Ascending aorta (tissue), 2 donors: ENCODE data around the gene PRSS2. TPM values are rescaled to one million over a fixed set of nuclear protein-coding genes. Genes with fewer than 3 reads are reported as not detected.

Experiments used
- DNase-seq, 2 donors: peaks; one replicate each; pipeline ENCODE4 v3.0.0-alpha.2; 2019; ENCODE audit warnings: low spot score in 2 of 2
- H3K27ac ChIP-seq, 2 donors: fragments of 200-600 bp; sonication (generic); one replicate each; pipeline ENCODE4 v1.5.1; 2016 to 2017; ENCODE audit warnings: mild to moderate bottlenecking in 1 of 2
- H3K27me3 ChIP-seq: fragments of 200-600 bp; sonication (generic); one replicate; pipeline ENCODE4 v1.5.1; 2017
- H3K36me3 ChIP-seq, 2 donors: fragments of 200-600 bp; sonication (generic); one replicate each; pipeline ENCODE4 v1.5.1; 2016
- H3K4me1 ChIP-seq, 2 donors: fragments of 200-600 bp; sonication (generic); one replicate each; pipeline ENCODE4 v1.5.1; 2016 to 2017; ENCODE audit warnings: mild to moderate bottlenecking in 1 of 2
- H3K4me3 ChIP-seq, 2 donors: fragments of 200-600 bp; sonication (generic); one replicate each; pipeline ENCODE4 v1.5.1; 2016 to 2017; ENCODE audit warnings: mild to moderate bottlenecking in 1 of 2
- H3K9me3 ChIP-seq, 2 donors: fragments of 200-600 bp; sonication (generic); one replicate each; pipeline ENCODE4 v1.5.1; 2016
- CTCF ChIP-seq, 3 experiments: fragments of 200-600 bp in 2 of 3; fragments of 450-650 bp in 1 of 3; sonication (generic) in 2 of 3; IDR thresholded peaks; one replicate each; pipeline ENCODE4 v1.5.1; 2016 to 2019; ENCODE audit warnings: antibody characterized with exemption in 3 of 3, mild to moderate bottlenecking in 1 of 3, moderate library complexity in 1 of 3
- intact Hi-C: fragments of 100-400 bp; cut with DNase I; formaldehyde crosslinking; loops from one replicate; pipeline ENCODE4 v1.15.1; 2023
- total RNA-seq: library from RNA; depleted of rRNA; stranded (reverse); fragments of >200 nt; gene quantifications from one replicate; pipeline ENCODE4 v1.1.0, GENCODE V29; 2016

Gene PRSS2
- total RNA-seq, 1 donor from 2014 or later, result not detected

GRCh38 chr7:142817506-142817905 lies 46.7 kb downstream of the PRSS2 start:
- Histone ChIP-seq H3K4me3 (no peak overlapping the region), H3K36me3 (no peaks in the 10 kb centered on the region), H3K27me3 (no peaks in the 10 kb centered on the region), H3K27ac (no peak overlapping the region), H3K9me3 (no peaks in the 10 kb centered on the region), H3K4me1 (no peaks in the 10 kb centered on the region)
- intact Hi-C loops, result no loop called here
- DNase-seq, result no peak
- TF ChIP-seq CTCF (IDR thresholded peaks at IDR 0.05), result no peak

- Histone ChIP-seq H3K9me3 (no peaks in the 10 kb centered on the region), H3K27me3 (no peaks in the 10 kb centered on the region), H3K36me3 (no peaks in the 10 kb centered on the region), H3K27ac (no peak overlapping the region), H3K4me1 (no peaks in the 10 kb centered on the region), H3K4me3 (no peak overlapping the region)
- DNase-seq, result no peak
- TF ChIP-seq CTCF (IDR thresholded peaks at IDR 0.05), result no peak
- intact Hi-C loops, result no loop called here
Measured at GRCh38 chr7:142819530-142819929, 48.8 kb downstream of the PRSS2 start.

DNA sequence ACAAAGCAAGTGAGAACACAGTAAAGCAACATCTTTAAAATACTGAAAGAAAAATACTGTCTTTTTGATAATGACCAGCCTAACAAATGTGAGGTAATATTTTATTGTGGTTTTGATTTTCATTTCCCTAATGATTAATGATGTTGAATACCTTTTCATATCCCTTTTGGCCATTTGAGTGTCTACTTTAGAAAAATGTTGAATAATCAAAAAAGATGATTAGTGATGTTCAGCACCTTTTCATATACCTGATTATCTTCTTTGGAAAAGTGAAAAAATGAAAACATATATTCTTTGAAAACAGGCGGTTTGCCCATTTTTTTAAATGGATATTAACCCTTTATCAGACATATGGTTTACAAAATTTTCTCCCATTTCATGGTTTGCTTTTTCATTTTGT lies 51.9 kb downstream of the PRSS2 start:
- no peaks in the 10 kb centered on the region for H3K9me3 ChIP-seq
- H3K27me3 ChIP-seq, result no peaks in the 10 kb centered on the region
- H3K4me1 ChIP-seq, result no peaks in the 10 kb centered on the region
- intact Hi-C loops, result no loop called here
- no peaks in the 10 kb centered on the region for H3K36me3 ChIP-seq
- TF ChIP-seq CTCF (IDR thresholded peaks at IDR 0.05), result no peak
- H3K27ac ChIP-seq, result no peak overlapping the region
- no peak for DNase-seq
- H3K4me3 ChIP-seq, result no peak overlapping the region

Other genes with a start within 250 kb of the PRSS2 start
- gene PRSS1, start 21.5 kb upstream of the PRSS2 start, total RNA-seq, result not detected
- gene EPHB6, start 84.1 kb downstream of the PRSS2 start, total RNA-seq, result 13.1 TPM
- not detected for gene TRPV6, start 114.8 kb downstream of the PRSS2 start, total RNA-seq
- gene TRPV5, start 162.8 kb downstream of the PRSS2 start, total RNA-seq, result not detected
- gene LLCFC1, start 168.5 kb downstream of the PRSS2 start, total RNA-seq, result not detected
- gene KEL, start 191.4 kb downstream of the PRSS2 start, total RNA-seq, result not detected